Astrocyte (in vitro differentiated cells and primary cell): ENCODE results near the gene STXBP1. TPM values are rescaled to one million over a fixed set of nuclear protein-coding genes. Genes with fewer than 3 reads are reported as not detected.

Experiments
- DNase-seq: peaks from one replicate; pipeline ENCODE4 v3.0.0-alpha.2; 2010; ENCODE audit warnings: low read depth
- FAIRE-seq: peaks from 2 replicates; lab custom pipeline; 2011; peaks lifted over from hg19 to GRCh38; lab: Jason Lieb, UNC
- H2AFZ ChIP-seq: 2 replicates; pipeline ENCODE4 v1.6.0; 2012; ENCODE audit warnings: low read depth, low read length, inconsistent platforms
- H3K27ac ChIP-seq: 2 replicates; pipeline ENCODE4 v1.5.1; 2011; ENCODE audit warnings: low read depth, low read length, inconsistent platforms
- H3K27me3 ChIP-seq: 2 replicates; pipeline ENCODE4 v1.6.0; 2011; ENCODE audit warnings: low read length, inconsistent platforms; ENCODE audit not compliant: insufficient read depth
- H3K36me3 ChIP-seq: 2 replicates; pipeline ENCODE4 v1.5.1; 2011; ENCODE audit warnings: low read length, inconsistent platforms; ENCODE audit not compliant: insufficient read depth
- H3K4me1 ChIP-seq: 2 replicates; pipeline ENCODE4 v1.5.1; 2011; ENCODE audit warnings: low read length, inconsistent platforms; ENCODE audit not compliant: insufficient read depth
- H3K4me2 ChIP-seq: 2 replicates; pipeline ENCODE4 v1.6.0; 2012; ENCODE audit warnings: low read length, inconsistent platforms
- H3K4me3 ChIP-seq: 2 replicates; pipeline ENCODE4 v1.5.1; 2011; ENCODE audit warnings: low read depth, mild to moderate bottlenecking, low read length, inconsistent platforms; ENCODE audit not compliant: insufficient read depth
- H3K79me2 ChIP-seq: 2 replicates; pipeline ENCODE4 v1.6.0; 2012; ENCODE audit warnings: mild to moderate bottlenecking, low read length, inconsistent platforms; ENCODE audit not compliant: insufficient read depth
- H3K9ac ChIP-seq: 2 replicates; pipeline ENCODE4 v1.6.0; 2012; ENCODE audit warnings: mild to moderate bottlenecking, low read length, inconsistent platforms
- H3K9me3 ChIP-seq: 2 replicates; pipeline ENCODE4 v1.5.1; 2012; ENCODE audit warnings: low read depth, mild to moderate bottlenecking, low read length, inconsistent platforms; ENCODE audit not compliant: insufficient read depth
- H4K20me1 ChIP-seq: 2 replicates; pipeline ENCODE4 v1.6.0; 2012; ENCODE audit warnings: low read length, inconsistent platforms; ENCODE audit not compliant: insufficient read depth
- H3K27ac Mint-ChIP-seq: one replicate; pipeline ENCODE4 v1.8.0; 2021; ENCODE audit warnings: mild to moderate bottlenecking, mixed read lengths; ENCODE audit not compliant: unreplicated experiment
- H3K27me3 Mint-ChIP-seq: one replicate; pipeline ENCODE4 v1.8.0; 2021; ENCODE audit warnings: low read depth, mixed read lengths; ENCODE audit not compliant: unreplicated experiment
- H3K36me3 Mint-ChIP-seq: one replicate; pipeline ENCODE4 v1.8.0; 2021; ENCODE audit warnings: low read depth, mixed read lengths; ENCODE audit not compliant: unreplicated experiment
- H3K4me1 Mint-ChIP-seq: one replicate; pipeline ENCODE4 v1.8.0; 2021; ENCODE audit warnings: low read depth, mixed read lengths; ENCODE audit not compliant: unreplicated experiment
- H3K4me3 Mint-ChIP-seq: one replicate; pipeline ENCODE4 v1.8.0; 2021; ENCODE audit warnings: mild to moderate bottlenecking, moderate library complexity, mixed read lengths; ENCODE audit not compliant: unreplicated experiment
- H3K9me3 Mint-ChIP-seq: one replicate; pipeline ENCODE4 v1.8.0; 2021; ENCODE audit warnings: mild to moderate bottlenecking, mixed read lengths; ENCODE audit not compliant: unreplicated experiment
- EZH2 ChIP-seq: IDR thresholded peaks from 2 replicates; pipeline ENCODE4 v1.6.1; 2012; ENCODE audit warnings: mild to moderate bottlenecking, low read length, inconsistent platforms; ENCODE audit not compliant: insufficient read depth
- total RNA-seq: library from RNA; stranded (reverse); gene quantifications from 2 replicates; pipeline ENCODE4 v1.2.1, GENCODE V29; 2021
- TF ChIP-seq, protein P1 (sequence below): IDR thresholded peaks from 2 replicates; pipeline ENCODE4 v1.5.1; 2011; ENCODE audit warnings: low read depth, mild to moderate bottlenecking, inconsistent platforms, low read length, moderate library complexity; ENCODE audit not compliant: insufficient read depth

The STXBP1 gene
- total RNA-seq, 1 donor from 2014 or later, result 39.6 TPM

DNA sequence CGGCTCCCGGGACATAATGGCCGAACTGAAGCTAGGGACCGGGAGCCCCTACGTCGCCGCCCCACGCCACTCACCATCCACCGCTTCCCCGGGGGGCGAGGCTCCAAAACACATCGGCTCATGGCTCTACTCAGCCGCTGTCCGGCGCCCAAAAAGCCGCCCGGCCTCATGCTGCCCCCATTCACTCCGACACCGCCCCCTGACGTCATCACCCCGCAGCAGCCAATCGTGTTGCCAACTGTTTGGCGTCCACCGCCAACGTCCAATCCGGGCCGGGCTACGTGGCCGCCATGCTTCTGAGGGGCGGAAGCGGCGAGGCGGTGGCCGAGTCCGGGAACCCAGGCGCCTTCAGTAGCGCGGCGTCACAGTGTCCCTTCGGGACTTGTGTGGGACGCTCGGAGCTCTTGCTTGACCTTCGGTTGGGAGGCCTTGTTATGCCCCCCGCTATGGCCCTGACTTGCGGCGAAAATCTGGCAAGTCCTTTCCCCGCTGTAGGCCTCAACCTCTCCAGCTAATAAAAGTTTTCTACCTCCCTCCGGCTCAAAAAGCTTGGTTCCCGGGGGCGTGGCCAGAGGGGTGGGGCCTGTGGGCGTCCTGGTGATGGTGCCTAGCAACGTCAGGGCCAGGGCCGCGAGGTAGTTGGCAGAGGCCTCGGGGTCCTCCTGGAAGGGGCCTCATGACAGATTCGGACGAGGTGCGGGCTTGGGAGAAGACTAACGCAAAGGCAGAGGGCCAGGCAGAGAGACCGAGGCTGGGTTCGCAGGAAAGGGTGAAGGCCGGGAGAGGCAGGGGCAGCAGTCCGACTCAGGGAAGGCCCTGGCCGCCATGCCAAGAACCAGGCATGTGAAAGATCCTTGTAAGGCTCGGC is 103.6 kb downstream of the STXBP1 start, which contains the start of the genes PTRH1 and TTC16:
TSS of gene PTRH1 (minus strand) at position 194 of the 868 bp plus-strand sequence. CDS start at position 170, 24 bp downstream.
TSS of gene TTC16 (plus strand) at position 610 of the 868 bp plus-strand sequence. CDS start at position 677, 67 bp downstream.
- Histone ChIP-seq H3K79me2 (peaks cover 9% of the 10 kb centered on the region), H3K4me3 (peak within 1 kb of the TSS; percentile 92), H4K20me1 (peaks cover 34% of the 10 kb centered on the region), H3K4me1 (peaks cover 12% of the 10 kb centered on the region), H2AFZ (peak within 1 kb of the TSS; percentile 91), H3K27me3 (no peaks in the 10 kb centered on the region), H3K4me2 (peak within 1 kb of the TSS; percentile 100), H3K27ac (peak within 1 kb of the TSS; percentile 52), H3K36me3 (no peaks in the 10 kb centered on the region), H3K9me3 (no peaks in the 10 kb centered on the region), H3K9ac (peak within 1 kb of the TSS; percentile 88)
- Mint-ChIP-seq H3K27me3 (no peaks in the 10 kb centered on the region), H3K9me3 (no peaks in the 10 kb centered on the region), H3K4me1 (peaks cover 2% of the 10 kb centered on the region), H3K4me3 (peak within 1 kb of the TSS; percentile 99), H3K27ac (peak within 1 kb of the TSS; percentile 97), H3K36me3 (peaks cover 2% of the 10 kb centered on the region)
- DNase-seq (peak; percentile 85), FAIRE-seq (no peak)
- TF ChIP-seq EZH2, result no peak
- TF ChIP-seq, protein P1, sequence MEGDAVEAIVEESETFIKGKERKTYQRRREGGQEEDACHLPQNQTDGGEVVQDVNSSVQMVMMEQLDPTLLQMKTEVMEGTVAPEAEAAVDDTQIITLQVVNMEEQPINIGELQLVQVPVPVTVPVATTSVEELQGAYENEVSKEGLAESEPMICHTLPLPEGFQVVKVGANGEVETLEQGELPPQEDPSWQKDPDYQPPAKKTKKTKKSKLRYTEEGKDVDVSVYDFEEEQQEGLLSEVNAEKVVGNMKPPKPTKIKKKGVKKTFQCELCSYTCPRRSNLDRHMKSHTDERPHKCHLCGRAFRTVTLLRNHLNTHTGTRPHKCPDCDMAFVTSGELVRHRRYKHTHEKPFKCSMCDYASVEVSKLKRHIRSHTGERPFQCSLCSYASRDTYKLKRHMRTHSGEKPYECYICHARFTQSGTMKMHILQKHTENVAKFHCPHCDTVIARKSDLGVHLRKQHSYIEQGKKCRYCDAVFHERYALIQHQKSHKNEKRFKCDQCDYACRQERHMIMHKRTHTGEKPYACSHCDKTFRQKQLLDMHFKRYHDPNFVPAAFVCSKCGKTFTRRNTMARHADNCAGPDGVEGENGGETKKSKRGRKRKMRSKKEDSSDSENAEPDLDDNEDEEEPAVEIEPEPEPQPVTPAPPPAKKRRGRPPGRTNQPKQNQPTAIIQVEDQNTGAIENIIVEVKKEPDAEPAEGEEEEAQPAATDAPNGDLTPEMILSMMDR, result no peak

DNA sequence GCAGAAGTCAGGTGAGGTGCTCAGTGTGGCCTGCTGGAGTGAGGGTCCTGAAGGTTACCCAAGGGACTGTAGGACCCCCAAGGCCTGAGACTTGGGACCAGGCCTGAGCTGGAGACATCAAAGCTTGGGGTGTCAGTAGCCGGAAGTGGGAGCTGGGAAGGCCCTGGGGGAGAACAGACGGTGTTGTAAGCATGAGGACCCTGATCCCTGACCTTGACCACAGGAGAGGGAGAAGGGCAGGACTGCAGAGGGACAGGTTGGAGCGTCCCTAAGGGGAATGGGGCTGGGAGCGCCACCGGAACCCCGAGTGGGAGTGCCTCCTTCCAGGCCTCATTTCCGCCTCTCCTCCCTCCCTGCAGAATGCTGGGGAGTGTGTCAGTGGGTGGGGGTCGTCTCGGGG is 104.3 kb downstream of the STXBP1 start:
- Histone ChIP-seq H3K4me3 (peak overlapping the region; percentile 92), H3K4me2 (peak overlapping the region; percentile 100), H3K4me1 (peaks cover 16% of the 10 kb centered on the region), H4K20me1 (peaks cover 27% of the 10 kb centered on the region), H3K9me3 (no peaks in the 10 kb centered on the region), H2AFZ (peak overlapping the region; percentile 91), H3K9ac (peak overlapping the region; percentile 88), H3K27ac (no peak overlapping the region), H3K27me3 (no peaks in the 10 kb centered on the region), H3K36me3 (no peaks in the 10 kb centered on the region), H3K79me2 (peaks cover 9% of the 10 kb centered on the region)
- DNase-seq (no peak), FAIRE-seq (no peak)
- H3K27me3 Mint-ChIP-seq, result peaks cover 2% of the 10 kb centered on the region
- H3K4me1 Mint-ChIP-seq, result peaks cover 2% of the 10 kb centered on the region
- H3K36me3 Mint-ChIP-seq, result peaks cover 2% of the 10 kb centered on the region
- no peak for TF ChIP-seq EZH2
- peak overlapping the region; percentile 97 for H3K27ac Mint-ChIP-seq
- peak overlapping the region; percentile 99 for H3K4me3 Mint-ChIP-seq
- no peaks in the 10 kb centered on the region for H3K9me3 Mint-ChIP-seq

DNA sequence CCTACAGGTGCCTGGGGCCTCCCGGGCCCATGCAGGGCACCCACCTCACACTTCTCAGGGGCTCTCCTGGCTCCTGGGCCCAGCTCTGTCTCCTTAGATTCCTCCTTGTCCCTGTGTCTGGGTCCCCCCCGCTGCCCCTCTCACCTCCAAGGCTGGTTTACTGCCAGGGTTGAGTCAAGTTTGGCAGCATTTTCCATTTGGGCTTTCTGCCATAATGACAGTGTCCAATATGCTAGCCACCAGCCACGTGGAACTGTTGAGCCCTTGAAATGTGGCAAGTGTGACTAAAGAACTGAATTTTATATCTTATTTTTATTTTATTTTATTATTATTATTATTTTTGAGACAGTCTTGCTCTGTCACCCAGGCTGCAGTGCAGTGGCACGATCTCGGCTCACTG is 105.7 kb downstream of the STXBP1 start:
- no peak overlapping the region for H3K27ac Mint-ChIP-seq
- no peak overlapping the region for H3K27ac ChIP-seq
- no peaks in the 10 kb centered on the region for H3K36me3 ChIP-seq
- no peak overlapping the region for H2AFZ ChIP-seq
- peaks cover 15% of the 10 kb centered on the region for H4K20me1 ChIP-seq
- no peaks in the 10 kb centered on the region for H3K27me3 ChIP-seq
- no peak for TF ChIP-seq EZH2
- TF ChIP-seq, protein P1, result no peak
- peaks cover 2% of the 10 kb centered on the region for H3K4me1 Mint-ChIP-seq
- no peak overlapping the region for H3K4me2 ChIP-seq
- H3K4me3 ChIP-seq, result no peak overlapping the region
- peaks cover 16% of the 10 kb centered on the region for H3K4me1 ChIP-seq
- FAIRE-seq (no peak), DNase-seq (no peak)
- no peak overlapping the region for H3K4me3 Mint-ChIP-seq
- peaks cover 2% of the 10 kb centered on the region for H3K27me3 Mint-ChIP-seq
- H3K9ac ChIP-seq, result no peak overlapping the region
- H3K79me2 ChIP-seq, result peaks cover 9% of the 10 kb centered on the region
- no peaks in the 10 kb centered on the region for H3K9me3 ChIP-seq
- no peaks in the 10 kb centered on the region for H3K36me3 Mint-ChIP-seq
- no peaks in the 10 kb centered on the region for H3K9me3 Mint-ChIP-seq
